ENCODE measurements around the gene NUDT4.

Gene NUDT4

DNA sequence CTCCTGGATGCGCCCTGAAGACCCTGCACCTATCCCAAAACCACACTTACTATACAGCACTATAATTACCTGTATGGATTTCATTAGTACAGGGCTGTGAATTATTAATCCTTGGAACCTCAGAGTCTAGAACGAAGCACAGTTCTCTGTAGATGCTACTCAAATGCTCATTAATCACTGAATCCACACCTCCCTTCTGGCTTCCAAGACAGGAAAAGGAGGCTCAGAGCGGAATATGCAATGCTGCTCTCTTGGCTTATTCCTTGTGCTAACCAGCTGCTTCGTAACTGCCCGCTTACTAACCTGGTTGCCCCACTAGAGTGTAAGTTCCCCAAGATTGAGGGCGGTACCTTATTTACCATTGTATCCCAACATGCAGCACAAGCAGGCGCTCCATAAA is 39.1 kb upstream of the NUDT4 start:
- Mint-ChIP-seq H3K4me1 (peaks cover 16% of the 10 kb centered on the region), H3K27me3 (ENCODE audit: low read depth, poor library complexity) (peaks cover 3% of the 10 kb centered on the region), H3K4me3 (no peak overlapping the region), H3K27ac (no peak overlapping the region), H3K36me3 (ENCODE audit: low read depth) (no peaks in the 10 kb centered on the region), H3K9me3 (no peaks in the 10 kb centered on the region)
- TF ChIP-seq, protein P1, sequence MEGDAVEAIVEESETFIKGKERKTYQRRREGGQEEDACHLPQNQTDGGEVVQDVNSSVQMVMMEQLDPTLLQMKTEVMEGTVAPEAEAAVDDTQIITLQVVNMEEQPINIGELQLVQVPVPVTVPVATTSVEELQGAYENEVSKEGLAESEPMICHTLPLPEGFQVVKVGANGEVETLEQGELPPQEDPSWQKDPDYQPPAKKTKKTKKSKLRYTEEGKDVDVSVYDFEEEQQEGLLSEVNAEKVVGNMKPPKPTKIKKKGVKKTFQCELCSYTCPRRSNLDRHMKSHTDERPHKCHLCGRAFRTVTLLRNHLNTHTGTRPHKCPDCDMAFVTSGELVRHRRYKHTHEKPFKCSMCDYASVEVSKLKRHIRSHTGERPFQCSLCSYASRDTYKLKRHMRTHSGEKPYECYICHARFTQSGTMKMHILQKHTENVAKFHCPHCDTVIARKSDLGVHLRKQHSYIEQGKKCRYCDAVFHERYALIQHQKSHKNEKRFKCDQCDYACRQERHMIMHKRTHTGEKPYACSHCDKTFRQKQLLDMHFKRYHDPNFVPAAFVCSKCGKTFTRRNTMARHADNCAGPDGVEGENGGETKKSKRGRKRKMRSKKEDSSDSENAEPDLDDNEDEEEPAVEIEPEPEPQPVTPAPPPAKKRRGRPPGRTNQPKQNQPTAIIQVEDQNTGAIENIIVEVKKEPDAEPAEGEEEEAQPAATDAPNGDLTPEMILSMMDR (IDR thresholded peaks at IDR 0.05) = no peak
- no peak for DNase-seq

DNA sequence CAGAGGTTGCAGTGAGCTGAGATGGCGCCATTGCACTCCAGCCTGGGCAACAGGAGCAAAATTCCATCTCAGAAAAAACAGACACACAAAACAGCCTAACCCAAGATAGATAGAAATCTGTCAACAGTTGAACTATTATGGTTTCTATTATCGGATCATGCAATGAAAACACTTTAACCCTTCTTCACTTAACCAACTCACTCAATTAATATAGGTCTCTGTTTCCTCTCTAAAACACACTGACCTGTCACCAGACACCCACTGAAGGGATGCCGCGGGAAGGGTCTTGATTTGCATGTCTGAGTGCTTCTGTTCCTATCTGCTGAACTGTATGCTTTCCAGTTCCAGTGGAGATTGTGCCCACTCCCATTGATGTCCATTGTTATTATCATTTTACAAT is 38.0 kb upstream of the NUDT4 start:
- Mint-ChIP-seq H3K4me1 (peaks cover 16% of the 10 kb centered on the region), H3K27me3 (ENCODE audit: low read depth, poor library complexity) (peaks cover 3% of the 10 kb centered on the region), H3K36me3 (ENCODE audit: low read depth) (no peaks in the 10 kb centered on the region), H3K27ac (no peak overlapping the region), H3K9me3 (no peaks in the 10 kb centered on the region), H3K4me3 (no peak overlapping the region)
- no peak for DNase-seq
- TF ChIP-seq, protein P1 (IDR thresholded peaks at IDR 0.05) = no peak

DNA sequence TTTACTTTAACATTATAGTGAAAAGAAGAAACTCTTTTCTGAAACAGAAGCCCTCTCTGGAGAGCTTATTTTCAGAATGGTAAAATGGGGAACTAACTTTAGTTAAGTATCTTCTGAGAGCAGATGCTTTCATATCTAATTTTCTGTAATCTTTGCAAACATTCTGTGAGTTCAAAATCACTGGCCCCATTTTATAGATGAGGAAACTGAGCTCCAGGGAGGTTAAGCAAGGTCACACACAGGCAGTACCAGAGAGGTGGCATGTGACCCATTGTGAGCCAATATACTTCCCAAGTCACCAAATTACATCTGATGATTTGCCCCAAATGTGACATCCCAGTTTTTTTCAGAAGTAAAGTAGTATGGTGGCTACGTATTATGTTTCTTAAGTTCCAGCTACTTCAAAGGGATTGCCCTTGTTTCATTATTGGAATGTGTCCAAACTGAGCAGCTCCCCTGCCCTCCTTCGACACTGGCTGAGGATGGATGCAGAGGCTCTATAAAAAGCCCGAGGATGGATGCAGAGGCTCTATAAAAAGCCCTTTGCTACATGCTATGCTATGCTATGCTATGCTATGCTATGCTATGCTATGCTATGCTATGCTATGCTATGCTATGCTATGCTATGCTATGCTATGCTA is 36.2 kb upstream of the NUDT4 start:
- no peak overlapping the region for H3K27ac Mint-ChIP-seq
- H3K9me3 Mint-ChIP-seq = no peaks in the 10 kb centered on the region
- H3K4me1 Mint-ChIP-seq = peaks cover 18% of the 10 kb centered on the region
- no peaks in the 10 kb centered on the region for H3K36me3 Mint-ChIP-seq (ENCODE audit: low read depth)
- TF ChIP-seq, protein P1 (IDR thresholded peaks at IDR 0.05) = no peak
- H3K4me3 Mint-ChIP-seq = no peak overlapping the region
- DNase-seq = no peak
- H3K27me3 Mint-ChIP-seq (ENCODE audit: low read depth, poor library complexity) = peaks cover 3% of the 10 kb centered on the region

DNA sequence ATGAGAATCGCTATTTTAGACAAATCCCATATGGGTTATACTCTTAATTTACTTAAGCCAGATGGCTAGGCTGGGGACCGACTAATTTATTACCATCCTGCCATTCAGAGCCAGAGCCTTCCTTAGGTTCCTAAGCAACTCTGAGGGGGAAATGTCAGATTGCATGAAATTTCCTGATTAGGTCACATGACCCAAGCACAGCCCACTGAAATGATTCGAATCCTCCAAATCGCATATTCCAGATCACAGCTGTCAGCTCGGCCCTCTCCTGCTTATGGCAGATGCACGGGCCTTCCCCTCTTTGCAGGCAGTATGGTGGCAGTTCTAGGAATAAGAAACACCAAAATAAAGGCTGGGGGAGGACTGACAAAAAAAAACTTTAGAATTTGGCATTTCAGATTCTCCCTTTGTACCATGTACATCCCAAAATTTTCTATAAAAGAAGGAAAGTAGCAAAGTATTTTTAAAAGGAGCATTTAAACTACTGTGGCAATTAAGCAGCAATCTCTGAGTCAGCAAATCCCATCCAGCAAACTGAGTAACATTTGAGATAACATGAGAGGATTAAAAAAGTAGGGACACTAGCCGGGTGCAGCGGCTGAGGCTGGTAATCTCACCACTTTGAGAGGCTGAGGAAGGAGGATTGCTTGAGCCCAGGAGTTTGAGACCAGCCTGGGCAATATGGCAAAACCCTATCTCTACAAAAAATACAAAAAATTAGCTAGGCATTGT is 30.5 kb upstream of the NUDT4 start:
- DNase-seq = no peak
- Mint-ChIP-seq H3K27ac (peak overlapping the region; percentile 83), H3K9me3 (peaks cover 5% of the 10 kb centered on the region), H3K36me3 (ENCODE audit: low read depth) (peaks cover 11% of the 10 kb centered on the region), H3K4me1 (peaks cover 28% of the 10 kb centered on the region), H3K4me3 (no peak overlapping the region), H3K27me3 (ENCODE audit: low read depth, poor library complexity) (peaks cover 3% of the 10 kb centered on the region)
- TF ChIP-seq, protein P1 (IDR thresholded peaks at IDR 0.05) = no peak

DNA sequence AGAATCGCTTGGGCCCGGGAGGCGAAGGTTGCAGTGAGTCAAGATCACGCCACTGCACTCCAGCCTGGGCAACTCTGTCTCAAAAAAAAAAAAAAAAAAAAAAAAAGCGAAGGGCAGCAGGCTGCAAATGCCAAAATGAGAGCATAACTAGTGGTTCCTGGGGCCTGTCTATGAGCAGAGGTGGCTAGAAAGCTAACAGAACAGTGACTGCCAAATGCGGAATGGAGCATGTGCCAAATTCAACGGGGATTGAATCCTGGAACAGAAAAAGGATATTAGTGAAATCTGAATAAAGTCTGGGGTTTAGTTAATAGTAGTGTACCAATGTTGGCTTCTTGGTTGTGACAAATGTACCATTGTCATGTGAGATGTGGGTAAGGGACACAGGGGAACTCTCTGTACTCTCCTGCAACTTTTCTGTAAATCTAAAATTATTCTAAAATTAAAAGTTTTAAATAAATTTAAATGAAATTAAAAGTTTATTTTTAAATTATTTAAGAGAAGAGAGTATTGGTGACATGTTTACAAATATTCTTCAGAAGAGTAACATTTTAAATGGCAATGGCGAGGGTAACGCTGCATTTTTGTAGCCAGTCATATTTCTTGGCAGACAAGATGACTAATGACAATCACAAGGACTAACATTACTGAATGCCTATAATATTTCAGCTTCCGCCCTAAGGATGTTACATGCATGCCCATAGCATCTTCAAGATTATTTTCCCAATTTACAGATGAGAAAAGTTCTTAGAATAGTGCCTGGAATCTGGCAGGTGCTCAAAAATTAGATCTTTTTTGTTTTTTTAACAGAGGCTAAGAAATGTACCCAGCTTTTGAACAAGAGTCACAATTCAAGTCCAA is 28.9 kb upstream of the NUDT4 start:
- H3K4me1 Mint-ChIP-seq = peaks cover 28% of the 10 kb centered on the region
- H3K27me3 Mint-ChIP-seq (ENCODE audit: low read depth, poor library complexity) = peaks cover 3% of the 10 kb centered on the region
- no peak overlapping the region for H3K4me3 Mint-ChIP-seq
- TF ChIP-seq, protein P1 (IDR thresholded peaks at IDR 0.05) = no peak
- no peak overlapping the region for H3K27ac Mint-ChIP-seq
- DNase-seq = no peak
- H3K36me3 Mint-ChIP-seq (ENCODE audit: low read depth) = peaks cover 19% of the 10 kb centered on the region
- peaks cover 5% of the 10 kb centered on the region for H3K9me3 Mint-ChIP-seq
